Measurements from ENCODE around the gene PC. TPM values are rescaled to one million over a fixed set of nuclear protein-coding genes. Genes with fewer than 3 reads are reported as not detected.

The PC gene
- total RNA-seq, 1 donor from 2014 or later: 24.4 TPM

Small RNA genes lying within 50 kb of the gene (small RNA-seq; reads per million reads assigned to genes)
- gene MIR3163 (ENCODE audit: low replicate concordance): 0.08 reads per million
- not detected for gene RNU7-23P (ENCODE audit: low replicate concordance)

Other genes with a start within 250 kb of the PC start
- 20.9 TPM for gene SPTBN2, start 229.2 kb downstream of the PC start, total RNA-seq
- 14.7 TPM for gene RCE1, start 114.9 kb downstream of the PC start, total RNA-seq
- 21.7 TPM for gene LRFN4, start 101.3 kb downstream of the PC start, total RNA-seq
- not detected for gene C11orf86, start 16.9 kb upstream of the PC start, total RNA-seq
- 0.41 TPM for gene SYT12, start 64.8 kb upstream of the PC start, total RNA-seq
- 14.4 TPM for gene RHOD, start 98.5 kb upstream of the PC start, total RNA-seq
- gene KDM2A, start 160.9 kb upstream of the PC start, total RNA-seq: 84.7 TPM

Measured in tongue (tissue), 2 donors.